Measurements from ENCODE around the gene RGS7.

The RGS7 gene

GRCh38 chr1:241330619-241331327, 26.2 kb downstream of the RGS7 start:
- no peak overlapping the region for H3K9ac ChIP-seq (ENCODE audit: low read length)
- no peak overlapping the region for H3K27ac ChIP-seq (ENCODE audit: low read length)

DNA sequence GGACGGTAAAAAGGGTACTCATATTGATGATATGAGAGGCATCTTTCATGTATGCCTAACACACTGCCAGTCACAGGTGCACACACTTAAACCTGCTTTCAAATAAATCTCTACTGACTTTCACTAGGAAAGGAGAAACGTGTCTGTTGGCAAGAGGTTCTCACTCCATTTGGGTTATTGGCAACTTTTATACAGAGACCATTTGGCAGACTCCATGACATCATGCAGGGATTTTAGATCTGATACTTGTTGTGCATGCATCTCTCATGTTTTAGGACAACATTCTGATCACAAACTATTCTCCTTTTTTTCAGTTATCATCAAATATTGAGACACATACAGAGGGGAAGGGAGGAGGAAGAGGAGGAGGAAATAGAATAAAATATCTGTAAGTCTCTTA, 31.5 kb downstream of the RGS7 start:
- Histone ChIP-seq H3K36me3 (ENCODE audit: control insufficient read depth, low read depth, low read length) (no peaks in the 10 kb centered on the region), H3K27ac (ENCODE audit: low read length) (no peak overlapping the region), H3K9me3 (ENCODE audit: control insufficient read depth, low read depth, low read length) (no peaks in the 10 kb centered on the region), H3K4me1 (ENCODE audit: control insufficient read depth, low read depth, low read length) (no peaks in the 10 kb centered on the region), H3K4me3 (ENCODE audit: low read length) (no peak overlapping the region), H3K27me3 (ENCODE audit: control insufficient read depth, insufficient read depth, low read length) (no peaks in the 10 kb centered on the region), H3K9ac (ENCODE audit: low read length) (no peak overlapping the region)

More at GRCh38 chr1:241330619-241331327, 26.2 kb downstream of the RGS7 start:
- H3K9me3 ChIP-seq (ENCODE audit: control insufficient read depth, low read depth, low read length), result no peaks in the 10 kb centered on the region
- no peaks in the 10 kb centered on the region for H3K36me3 ChIP-seq (ENCODE audit: control insufficient read depth, low read depth, low read length)
- no peaks in the 10 kb centered on the region for H3K27me3 ChIP-seq (ENCODE audit: control insufficient read depth, insufficient read depth, low read length)
- H3K4me3 ChIP-seq (ENCODE audit: low read length), result no peak overlapping the region
- H3K4me1 ChIP-seq (ENCODE audit: control insufficient read depth, low read depth, low read length), result no peaks in the 10 kb centered on the region

GRCh38 chr1:241323514-241324195, 33.4 kb downstream of the RGS7 start:
- no peak overlapping the region for H3K4me3 ChIP-seq (ENCODE audit: low read length)
- H3K4me1 ChIP-seq (ENCODE audit: control insufficient read depth, low read depth, low read length), result no peaks in the 10 kb centered on the region
- H3K9ac ChIP-seq (ENCODE audit: low read length), result no peak overlapping the region
- no peaks in the 10 kb centered on the region for H3K27me3 ChIP-seq (ENCODE audit: control insufficient read depth, insufficient read depth, low read length)
- H3K9me3 ChIP-seq (ENCODE audit: control insufficient read depth, low read depth, low read length), result no peaks in the 10 kb centered on the region
- H3K36me3 ChIP-seq (ENCODE audit: control insufficient read depth, low read depth, low read length), result no peaks in the 10 kb centered on the region
- H3K27ac ChIP-seq (ENCODE audit: low read length), result no peak overlapping the region

DNA sequence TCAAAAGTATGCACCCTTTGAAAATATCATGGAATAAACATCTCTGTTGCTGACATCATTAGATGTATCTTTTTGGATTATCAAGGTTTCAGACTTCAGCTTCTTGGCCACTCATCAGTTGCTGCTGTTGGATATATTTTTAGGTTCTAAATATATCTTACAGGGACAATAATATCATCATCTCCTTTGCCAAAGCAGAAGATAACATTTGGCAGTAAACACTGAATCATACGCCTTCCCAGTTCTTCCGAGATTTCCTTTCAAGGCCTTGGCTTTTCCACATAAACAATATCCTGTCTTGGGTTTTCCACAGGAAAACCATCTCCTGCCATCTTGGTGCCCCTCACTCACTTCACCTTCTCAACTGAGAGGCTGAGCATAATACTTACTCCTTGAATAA, 39.3 kb downstream of the RGS7 start:
- Histone ChIP-seq H3K9ac (ENCODE audit: low read length) (no peak overlapping the region), H3K4me1 (ENCODE audit: control insufficient read depth, low read depth, low read length) (no peaks in the 10 kb centered on the region), H3K27ac (ENCODE audit: low read length) (no peak overlapping the region), H3K36me3 (ENCODE audit: control insufficient read depth, low read depth, low read length) (no peaks in the 10 kb centered on the region), H3K27me3 (ENCODE audit: control insufficient read depth, insufficient read depth, low read length) (no peaks in the 10 kb centered on the region), H3K4me3 (ENCODE audit: low read length) (no peak overlapping the region), H3K9me3 (ENCODE audit: control insufficient read depth, low read depth, low read length) (no peaks in the 10 kb centered on the region)

GRCh38 chr1:241316372-241316771, 40.6 kb downstream of the RGS7 start:
- no peaks in the 10 kb centered on the region for H3K4me1 ChIP-seq (ENCODE audit: control insufficient read depth, low read depth, low read length)

GRCh38 chr1:241311056-241311746, 45.8 kb downstream of the RGS7 start:
- no peaks in the 10 kb centered on the region for H3K36me3 ChIP-seq (ENCODE audit: control insufficient read depth, low read depth, low read length)
- H3K4me1 ChIP-seq (ENCODE audit: control insufficient read depth, low read depth, low read length), result peaks cover 11% of the 10 kb centered on the region
- H3K9ac ChIP-seq (ENCODE audit: low read length), result no peak overlapping the region
- H3K27me3 ChIP-seq (ENCODE audit: control insufficient read depth, insufficient read depth, low read length), result no peaks in the 10 kb centered on the region
- no peaks in the 10 kb centered on the region for H3K9me3 ChIP-seq (ENCODE audit: control insufficient read depth, low read depth, low read length)
- no peak overlapping the region for H3K4me3 ChIP-seq (ENCODE audit: low read length)
- no peak overlapping the region for H3K27ac ChIP-seq (ENCODE audit: low read length)

More at GRCh38 chr1:241316372-241316771, 40.6 kb downstream of the RGS7 start:
- Histone ChIP-seq H3K27ac (ENCODE audit: low read length) (no peak overlapping the region), H3K36me3 (ENCODE audit: control insufficient read depth, low read depth, low read length) (no peaks in the 10 kb centered on the region), H3K27me3 (ENCODE audit: control insufficient read depth, insufficient read depth, low read length) (no peaks in the 10 kb centered on the region), H3K4me3 (ENCODE audit: low read length) (no peak overlapping the region), H3K9ac (ENCODE audit: low read length) (no peak overlapping the region), H3K9me3 (ENCODE audit: control insufficient read depth, low read depth, low read length) (no peaks in the 10 kb centered on the region)

DNA sequence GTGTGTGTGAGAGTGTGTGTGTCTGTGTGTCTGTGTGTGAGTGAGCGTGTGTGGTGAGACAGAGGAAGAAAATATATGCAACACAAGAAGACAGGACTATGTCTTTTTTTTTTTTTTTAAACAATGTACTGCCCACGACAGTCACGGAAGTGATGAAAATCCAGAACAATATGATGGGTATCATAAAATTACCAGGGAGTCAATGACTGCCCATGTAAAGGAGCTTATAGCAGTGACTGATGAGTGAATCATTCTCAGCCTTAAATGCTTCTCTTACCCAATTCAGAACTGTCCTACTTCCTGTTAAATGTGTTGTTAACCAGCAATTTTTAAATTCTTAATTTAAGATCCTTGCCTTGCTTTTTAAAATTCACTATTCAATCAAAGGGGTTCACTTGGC, 46.6 kb downstream of the RGS7 start:
- Histone ChIP-seq H3K36me3 (ENCODE audit: control insufficient read depth, low read depth, low read length) (no peaks in the 10 kb centered on the region), H3K27ac (ENCODE audit: low read length) (no peak overlapping the region), H3K4me3 (ENCODE audit: low read length) (no peak overlapping the region), H3K9me3 (ENCODE audit: control insufficient read depth, low read depth, low read length) (no peaks in the 10 kb centered on the region), H3K4me1 (ENCODE audit: control insufficient read depth, low read depth, low read length) (peaks cover 11% of the 10 kb centered on the region), H3K27me3 (ENCODE audit: control insufficient read depth, insufficient read depth, low read length) (no peaks in the 10 kb centered on the region), H3K9ac (ENCODE audit: low read length) (no peak overlapping the region)

DNA sequence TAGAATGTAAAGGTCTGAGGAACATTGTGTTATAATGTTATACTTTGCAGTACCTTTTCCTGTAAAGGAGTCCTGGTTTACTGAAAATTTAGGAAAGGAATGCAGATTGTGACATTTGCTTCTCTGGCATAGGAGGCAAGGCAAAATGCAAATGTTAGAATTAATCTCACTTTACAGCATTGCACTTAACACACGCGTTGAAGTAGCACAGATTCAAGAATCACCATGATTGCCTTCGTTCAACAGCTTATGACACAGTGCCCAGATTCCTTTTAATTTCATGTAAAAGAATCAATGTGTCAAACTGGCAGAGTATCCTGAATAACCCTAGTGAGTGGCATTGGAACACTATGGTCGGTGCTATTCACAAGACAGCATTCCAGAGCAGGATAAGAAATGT, 47.4 kb downstream of the RGS7 start:
- no peaks in the 10 kb centered on the region for H3K36me3 ChIP-seq (ENCODE audit: control insufficient read depth, low read depth, low read length)
- no peaks in the 10 kb centered on the region for H3K27me3 ChIP-seq (ENCODE audit: control insufficient read depth, insufficient read depth, low read length)
- no peak overlapping the region for H3K27ac ChIP-seq (ENCODE audit: low read length)
- H3K9ac ChIP-seq (ENCODE audit: low read length), result no peak overlapping the region
- H3K4me3 ChIP-seq (ENCODE audit: low read length), result no peak overlapping the region
- H3K9me3 ChIP-seq (ENCODE audit: control insufficient read depth, low read depth, low read length), result no peaks in the 10 kb centered on the region
- H3K4me1 ChIP-seq (ENCODE audit: control insufficient read depth, low read depth, low read length), result peaks cover 11% of the 10 kb centered on the region

DNA sequence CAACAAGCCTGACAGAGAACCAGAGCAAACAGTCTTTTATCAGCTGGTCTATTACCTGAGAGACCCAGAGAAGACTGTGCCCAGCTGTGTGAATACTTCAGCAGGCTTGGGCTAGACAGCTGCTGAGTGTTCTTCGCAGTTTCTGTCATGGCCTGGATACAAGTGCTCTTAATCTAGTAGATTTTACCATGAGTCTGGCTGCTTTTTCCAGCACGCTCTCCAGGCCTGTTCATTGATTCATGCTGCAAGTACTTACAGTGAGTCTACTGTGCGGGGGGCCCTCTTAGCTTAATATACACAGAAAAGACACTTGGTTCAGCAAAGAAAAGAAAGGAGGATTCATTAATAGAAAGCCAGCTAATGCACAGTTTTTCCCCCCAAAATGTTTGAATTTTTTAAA, 48.5 kb downstream of the RGS7 start:
- Histone ChIP-seq H3K27me3 (ENCODE audit: control insufficient read depth, insufficient read depth, low read length) (no peaks in the 10 kb centered on the region), H3K4me3 (ENCODE audit: low read length) (no peak overlapping the region), H3K9ac (ENCODE audit: low read length) (no peak overlapping the region), H3K36me3 (ENCODE audit: control insufficient read depth, low read depth, low read length) (no peaks in the 10 kb centered on the region), H3K9me3 (ENCODE audit: control insufficient read depth, low read depth, low read length) (peaks cover 6% of the 10 kb centered on the region), H3K4me1 (ENCODE audit: control insufficient read depth, low read depth, low read length) (peaks cover 11% of the 10 kb centered on the region), H3K27ac (ENCODE audit: low read length) (no peak overlapping the region)

DNA sequence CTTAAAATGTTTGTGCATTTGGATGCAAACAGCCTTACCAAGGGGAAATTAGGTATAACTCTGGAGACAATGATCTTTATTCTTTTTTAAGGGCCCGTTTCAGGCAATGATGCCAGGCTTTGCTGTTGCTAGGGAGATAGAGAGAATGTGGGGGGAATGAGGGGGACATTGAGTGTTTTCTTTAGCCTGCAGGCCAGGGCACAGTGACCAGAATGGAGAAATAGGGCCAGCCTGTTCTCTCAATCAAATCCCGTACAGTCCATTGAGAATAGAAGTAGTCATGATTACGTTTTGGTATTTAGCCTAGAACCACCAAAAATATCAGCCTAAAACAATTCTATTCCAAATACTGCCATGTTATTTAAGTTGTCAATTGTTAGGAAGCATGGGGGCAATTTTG, 49.0 kb downstream of the RGS7 start:
- no peaks in the 10 kb centered on the region for H3K27me3 ChIP-seq (ENCODE audit: control insufficient read depth, insufficient read depth, low read length)
- peaks cover 11% of the 10 kb centered on the region for H3K4me1 ChIP-seq (ENCODE audit: control insufficient read depth, low read depth, low read length)
- no peaks in the 10 kb centered on the region for H3K36me3 ChIP-seq (ENCODE audit: control insufficient read depth, low read depth, low read length)
- no peak overlapping the region for H3K9ac ChIP-seq (ENCODE audit: low read length)
- H3K27ac ChIP-seq (ENCODE audit: low read length), result no peak overlapping the region
- no peak overlapping the region for H3K4me3 ChIP-seq (ENCODE audit: low read length)
- peaks cover 6% of the 10 kb centered on the region for H3K9me3 ChIP-seq (ENCODE audit: control insufficient read depth, low read depth, low read length)

- peaks cover 17% of the 10 kb centered on the region for H3K4me1 ChIP-seq (ENCODE audit: control insufficient read depth, low read depth, low read length)
- H3K4me3 ChIP-seq (ENCODE audit: low read length), result no peak overlapping the region
- no peak overlapping the region for H3K27ac ChIP-seq (ENCODE audit: low read length)
- peaks cover 6% of the 10 kb centered on the region for H3K9me3 ChIP-seq (ENCODE audit: control insufficient read depth, low read depth, low read length)
- H3K27me3 ChIP-seq (ENCODE audit: control insufficient read depth, insufficient read depth, low read length), result no peaks in the 10 kb centered on the region
- H3K9ac ChIP-seq (ENCODE audit: low read length), result no peak overlapping the region
- no peaks in the 10 kb centered on the region for H3K36me3 ChIP-seq (ENCODE audit: control insufficient read depth, low read depth, low read length)
Observed at GRCh38 chr1:241306125-241306790, 50.7 kb downstream of the RGS7 start.

All from iPS-18a (cell line).